Smooth muscle cell (in vitro differentiated cells): ENCODE results near the gene PPARA. TPM values are rescaled to one million over a fixed set of nuclear protein-coding genes. Genes with fewer than 3 reads are reported as not detected.

ENCODE experiments used
- DNase-seq: peaks from one replicate; lab custom pipeline; 2025; ENCODE audit not compliant: unreplicated experiment; lab: John Stamatoyannopoulos, UW
- H2AFZ ChIP-seq: fragments of 200-600 bp; sonication (generic); 2 replicates; pipeline ENCODE4 v1.6.0; 2016; ENCODE audit warnings: antibody characterized with exemption, low read depth, mild to moderate bottlenecking
- H3F3A ChIP-seq: fragments of 200-600 bp; sonication (generic); 2 replicates; pipeline ENCODE4 v1.6.0; 2017; ENCODE audit warnings: antibody characterized with exemption, low read depth
- H3K27ac ChIP-seq: fragments of 200-600 bp; sonication (generic); 2 replicates; pipeline ENCODE4 v1.5.1; 2016; ENCODE audit warnings: low read depth, mild to moderate bottlenecking
- H3K27me3 ChIP-seq: fragments of 200-600 bp; sonication (generic); 2 replicates; pipeline ENCODE4 v1.6.1; 2016; ENCODE audit warnings: low read depth, mild to moderate bottlenecking
- H3K36me3 ChIP-seq: fragments of 200-600 bp; sonication (generic); 2 replicates; pipeline ENCODE4 v1.5.1; 2016; ENCODE audit warnings: low read depth
- H3K4me1 ChIP-seq: fragments of 200-600 bp; sonication (generic); 2 replicates; pipeline ENCODE4 v1.5.1; 2016; ENCODE audit warnings: low read depth
- H3K4me2 ChIP-seq: fragments of 200-600 bp; sonication (generic); 2 replicates; pipeline ENCODE4 v1.6.0; 2016; ENCODE audit warnings: mild to moderate bottlenecking
- H3K4me3 ChIP-seq: fragments of 200-600 bp; sonication (generic); 2 replicates; pipeline ENCODE4 v1.5.1; 2016; ENCODE audit warnings: mild to moderate bottlenecking
- H3K79me2 ChIP-seq: fragments of 200-600 bp; sonication (generic); 2 replicates; pipeline ENCODE4 v1.6.0; 2016; ENCODE audit warnings: low read depth, mild to moderate bottlenecking
- H3K9ac ChIP-seq: fragments of 200-600 bp; sonication (generic); 2 replicates; pipeline ENCODE4 v1.6.0; 2016; ENCODE audit warnings: low read depth
- H3K9me3 ChIP-seq: fragments of 200-600 bp; sonication (generic); replicated peaks from 2 replicates; pipeline ENCODE4 v1.5.1; 2016; ENCODE audit warnings: low read depth
- H4K20me1 ChIP-seq: fragments of 200-600 bp; sonication (generic); 2 replicates; pipeline ENCODE4 v1.6.0; 2016; ENCODE audit warnings: low read depth
- WGBS: methylation state at CpG from one replicate; pipeline ENCODE4 v1.1.7; 2016; ENCODE audit warnings: low lambda C conversion rate; 5-methylcytosine and 5-hydroxymethylcytosine counted together
- polyA plus RNA-seq: library from polyadenylated mRNA; unstranded; fragments of >200 nt; fragmentation: Nextera tagmentation; extraction: Ambion mirVana; gene quantifications from 2 replicates; pipeline ENCODE4 v1.2.1, GENCODE V29; 2016
- total RNA-seq: library from RNA; depleted of rRNA; stranded (reverse); fragments of >200 nt; gene quantifications from 2 replicates; pipeline ENCODE4 v1.2.3, GENCODE V29; 2014
- TF ChIP-seq, protein P1 (sequence below): fragments of 200-600 bp; sonication (generic); IDR thresholded peaks from 2 replicates; pipeline ENCODE4 v1.5.1; 2017; ENCODE audit warnings: borderline replicate concordance, mild to moderate bottlenecking, antibody characterized with exemption; ENCODE audit not compliant: insufficient read depth, poor library complexity, severe bottlenecking

The PPARA gene
- total and polyA plus RNA-seq, 2 experiments from 2014 or later = 9.2 to 18.0 TPM

DNA sequence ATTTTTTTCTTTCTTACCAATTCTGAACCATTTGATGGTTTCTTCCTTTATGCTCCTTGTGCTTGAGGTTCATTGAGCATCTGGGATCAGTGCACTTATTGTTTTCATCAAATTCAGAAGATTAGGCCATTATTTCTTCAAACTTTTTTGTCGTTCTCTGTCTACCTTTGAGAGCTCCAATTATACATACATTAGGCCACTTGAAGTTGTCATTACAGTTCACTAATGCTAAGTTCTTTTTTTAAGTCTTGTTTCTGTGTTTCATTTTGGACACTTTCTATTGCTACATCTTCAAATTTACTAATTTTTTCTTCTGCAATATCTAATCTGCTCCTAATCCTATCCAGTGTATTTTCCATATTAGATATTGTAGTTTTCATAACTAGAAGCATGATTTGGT, 58.9 kb downstream of the PPARA start:
- Histone ChIP-seq H3K9ac (no peak overlapping the region), H2AFZ (no peak overlapping the region), H3K9me3 (peaks cover 11% of the 10 kb centered on the region), H3K27ac (no peak overlapping the region), H3K4me3 (no peak overlapping the region), H3F3A (no peaks in the 10 kb centered on the region), H3K36me3 (peaks cover 13% of the 10 kb centered on the region), H4K20me1 (no peaks in the 10 kb centered on the region), H3K4me2 (no peak overlapping the region), H3K79me2 (no peaks in the 10 kb centered on the region), H3K27me3 (no peaks in the 10 kb centered on the region), H3K4me1 (no peaks in the 10 kb centered on the region)
- no peak for DNase-seq
- TF ChIP-seq, protein P1, sequence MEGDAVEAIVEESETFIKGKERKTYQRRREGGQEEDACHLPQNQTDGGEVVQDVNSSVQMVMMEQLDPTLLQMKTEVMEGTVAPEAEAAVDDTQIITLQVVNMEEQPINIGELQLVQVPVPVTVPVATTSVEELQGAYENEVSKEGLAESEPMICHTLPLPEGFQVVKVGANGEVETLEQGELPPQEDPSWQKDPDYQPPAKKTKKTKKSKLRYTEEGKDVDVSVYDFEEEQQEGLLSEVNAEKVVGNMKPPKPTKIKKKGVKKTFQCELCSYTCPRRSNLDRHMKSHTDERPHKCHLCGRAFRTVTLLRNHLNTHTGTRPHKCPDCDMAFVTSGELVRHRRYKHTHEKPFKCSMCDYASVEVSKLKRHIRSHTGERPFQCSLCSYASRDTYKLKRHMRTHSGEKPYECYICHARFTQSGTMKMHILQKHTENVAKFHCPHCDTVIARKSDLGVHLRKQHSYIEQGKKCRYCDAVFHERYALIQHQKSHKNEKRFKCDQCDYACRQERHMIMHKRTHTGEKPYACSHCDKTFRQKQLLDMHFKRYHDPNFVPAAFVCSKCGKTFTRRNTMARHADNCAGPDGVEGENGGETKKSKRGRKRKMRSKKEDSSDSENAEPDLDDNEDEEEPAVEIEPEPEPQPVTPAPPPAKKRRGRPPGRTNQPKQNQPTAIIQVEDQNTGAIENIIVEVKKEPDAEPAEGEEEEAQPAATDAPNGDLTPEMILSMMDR = no peak
- 97% methylated on average over 1 of the region's 1 CpG for WGBS

DNA sequence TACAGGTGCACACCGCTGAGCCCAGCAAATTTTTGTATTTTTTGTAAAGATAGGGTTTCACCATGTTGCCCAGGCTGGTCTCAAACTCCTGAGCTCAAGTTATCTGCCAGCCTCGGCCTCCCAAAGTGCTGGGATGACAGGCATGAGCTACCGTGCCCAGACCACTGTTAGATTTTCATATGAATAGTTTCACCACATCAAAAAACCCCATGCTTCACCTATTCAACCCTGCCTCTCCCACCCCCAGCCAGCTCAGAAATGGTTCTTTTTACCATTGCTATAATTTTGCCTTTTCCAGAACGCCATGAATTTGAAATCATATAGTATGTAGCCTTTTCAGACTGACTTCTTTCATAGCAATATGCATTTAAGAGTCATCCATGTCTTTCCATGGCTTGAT, 61.9 kb downstream of the PPARA start:
- Histone ChIP-seq H3K79me2 (no peaks in the 10 kb centered on the region), H3K4me3 (no peak overlapping the region), H3K4me1 (no peaks in the 10 kb centered on the region), H3K9ac (no peak overlapping the region), H3K9me3 (peaks cover 11% of the 10 kb centered on the region), H4K20me1 (no peaks in the 10 kb centered on the region), H3F3A (no peaks in the 10 kb centered on the region), H3K4me2 (no peak overlapping the region), H3K27me3 (no peaks in the 10 kb centered on the region), H3K36me3 (peaks cover 8% of the 10 kb centered on the region), H3K27ac (no peak overlapping the region), H2AFZ (no peak overlapping the region)
- DNase-seq = no peak
- TF ChIP-seq, protein P1 = no peak
- 92% methylated on average over 4 of the region's 4 CpGs for WGBS

GRCh38 chr22:46213052-46213451, 62.7 kb downstream of the PPARA start:
- no peak overlapping the region for H3K27ac ChIP-seq
- H3K9ac ChIP-seq = no peak overlapping the region
- no peaks in the 10 kb centered on the region for H4K20me1 ChIP-seq
- no peaks in the 10 kb centered on the region for H3K4me1 ChIP-seq
- no peaks in the 10 kb centered on the region for H3F3A ChIP-seq
- no peak overlapping the region for H3K4me2 ChIP-seq
- no peak overlapping the region for H2AFZ ChIP-seq
- H3K4me3 ChIP-seq = no peak overlapping the region
- peaks cover 8% of the 10 kb centered on the region for H3K9me3 ChIP-seq
- no peaks in the 10 kb centered on the region for H3K79me2 ChIP-seq
- TF ChIP-seq, protein P1 = no peak
- DNase-seq = no peak
- 96% methylated on average over 4 of the region's 4 CpGs for WGBS
- H3K36me3 ChIP-seq = peaks cover 8% of the 10 kb centered on the region
- no peaks in the 10 kb centered on the region for H3K27me3 ChIP-seq

- Histone ChIP-seq H3K79me2 (no peaks in the 10 kb centered on the region), H3K36me3 (peaks cover 8% of the 10 kb centered on the region), H2AFZ (no peak overlapping the region), H4K20me1 (no peaks in the 10 kb centered on the region), H3K4me3 (no peak overlapping the region), H3K27me3 (no peaks in the 10 kb centered on the region), H3K27ac (no peak overlapping the region), H3K9ac (no peak overlapping the region), H3K9me3 (peaks cover 8% of the 10 kb centered on the region), H3F3A (no peaks in the 10 kb centered on the region), H3K4me1 (no peaks in the 10 kb centered on the region), H3K4me2 (no peak overlapping the region)
- TF ChIP-seq, protein P1 = no peak
- WGBS = 96% methylated on average over 29 of the region's 29 CpGs
- DNase-seq = no peak
Measured at GRCh38 chr22:46214149-46214548, 63.8 kb downstream of the PPARA start.
